HL-60 (cell line): Measurements from ENCODE around the gene FMNL2.

Source experiments
- DNase-seq, 2 experiments: peaks; one replicate each; pipeline ENCODE4 v3.0.0-alpha.2; 2010 to 2020; ENCODE audit warnings: low read depth in 1 of 2, low spot score in 1 of 2
- H3K27ac ChIP-seq: fragments of 250-450 bp; sonication (Bioruptor Pico); replicated peaks from 2 replicates; pipeline ENCODE4 v1.5.1; 2020; ENCODE audit warnings: mild to moderate bottlenecking, moderate library complexity
- H3K27me3 ChIP-seq: fragments of 250-450 bp; sonication (Bioruptor Pico); 2 replicates; pipeline ENCODE4 v1.5.1; 2021; ENCODE audit warnings: mild to moderate bottlenecking, moderate library complexity; ENCODE audit not compliant: insufficient read depth, poor library complexity, severe bottlenecking
- H3K4me3 ChIP-seq: replicated peaks from 2 replicates; pipeline ENCODE4 v1.5.1; 2011; ENCODE audit warnings: mild to moderate bottlenecking, control low read depth, low read length; ENCODE audit not compliant: insufficient read depth
- GABPA ChIP-seq: IDR thresholded peaks from 2 replicates; pipeline ENCODE4 v1.6.1; 2012; ENCODE audit warnings: low read depth
- POLR2AphosphoS5 ChIP-seq: IDR thresholded peaks from 2 replicates; pipeline ENCODE4 v1.6.1; 2012; ENCODE audit warnings: low read depth
- SPI1 ChIP-seq: IDR thresholded peaks from 2 replicates; pipeline ENCODE4 v1.6.1; 2012; ENCODE audit warnings: low read depth, mild to moderate bottlenecking, borderline replicate concordance
- TF ChIP-seq, protein P1 (sequence below): IDR thresholded peaks from 2 replicates; pipeline ENCODE4 v1.6.1; 2012; ENCODE audit warnings: low read depth; ENCODE audit not compliant: insufficient replicate concordance
- TF ChIP-seq, protein P2 (sequence below): IDR thresholded peaks from one replicate; pipeline ENCODE4 v1.5.1; 2011; ENCODE audit warnings: low read length, control low read depth, inconsistent platforms; ENCODE audit not compliant: insufficient read depth

Gene FMNL2

GRCh38 chr2:152594792-152595191, 259.8 kb downstream of the FMNL2 start:
- Histone ChIP-seq H3K27ac (no peak overlapping the region; the same call in 1 of the 2 replicates), H3K4me3 (no peak overlapping the region), H3K27me3 (no peaks in the 10 kb centered on the region)
- no peak for DNase-seq
- TF ChIP-seq SPI1, result no peak
- no peak for TF ChIP-seq GABPA
- TF ChIP-seq, protein P1, sequence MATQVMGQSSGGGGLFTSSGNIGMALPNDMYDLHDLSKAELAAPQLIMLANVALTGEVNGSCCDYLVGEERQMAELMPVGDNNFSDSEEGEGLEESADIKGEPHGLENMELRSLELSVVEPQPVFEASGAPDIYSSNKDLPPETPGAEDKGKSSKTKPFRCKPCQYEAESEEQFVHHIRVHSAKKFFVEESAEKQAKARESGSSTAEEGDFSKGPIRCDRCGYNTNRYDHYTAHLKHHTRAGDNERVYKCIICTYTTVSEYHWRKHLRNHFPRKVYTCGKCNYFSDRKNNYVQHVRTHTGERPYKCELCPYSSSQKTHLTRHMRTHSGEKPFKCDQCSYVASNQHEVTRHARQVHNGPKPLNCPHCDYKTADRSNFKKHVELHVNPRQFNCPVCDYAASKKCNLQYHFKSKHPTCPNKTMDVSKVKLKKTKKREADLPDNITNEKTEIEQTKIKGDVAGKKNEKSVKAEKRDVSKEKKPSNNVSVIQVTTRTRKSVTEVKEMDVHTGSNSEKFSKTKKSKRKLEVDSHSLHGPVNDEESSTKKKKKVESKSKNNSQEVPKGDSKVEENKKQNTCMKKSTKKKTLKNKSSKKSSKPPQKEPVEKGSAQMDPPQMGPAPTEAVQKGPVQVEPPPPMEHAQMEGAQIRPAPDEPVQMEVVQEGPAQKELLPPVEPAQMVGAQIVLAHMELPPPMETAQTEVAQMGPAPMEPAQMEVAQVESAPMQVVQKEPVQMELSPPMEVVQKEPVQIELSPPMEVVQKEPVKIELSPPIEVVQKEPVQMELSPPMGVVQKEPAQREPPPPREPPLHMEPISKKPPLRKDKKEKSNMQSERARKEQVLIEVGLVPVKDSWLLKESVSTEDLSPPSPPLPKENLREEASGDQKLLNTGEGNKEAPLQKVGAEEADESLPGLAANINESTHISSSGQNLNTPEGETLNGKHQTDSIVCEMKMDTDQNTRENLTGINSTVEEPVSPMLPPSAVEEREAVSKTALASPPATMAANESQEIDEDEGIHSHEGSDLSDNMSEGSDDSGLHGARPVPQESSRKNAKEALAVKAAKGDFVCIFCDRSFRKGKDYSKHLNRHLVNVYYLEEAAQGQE, result no peak
- TF ChIP-seq, protein P2, sequence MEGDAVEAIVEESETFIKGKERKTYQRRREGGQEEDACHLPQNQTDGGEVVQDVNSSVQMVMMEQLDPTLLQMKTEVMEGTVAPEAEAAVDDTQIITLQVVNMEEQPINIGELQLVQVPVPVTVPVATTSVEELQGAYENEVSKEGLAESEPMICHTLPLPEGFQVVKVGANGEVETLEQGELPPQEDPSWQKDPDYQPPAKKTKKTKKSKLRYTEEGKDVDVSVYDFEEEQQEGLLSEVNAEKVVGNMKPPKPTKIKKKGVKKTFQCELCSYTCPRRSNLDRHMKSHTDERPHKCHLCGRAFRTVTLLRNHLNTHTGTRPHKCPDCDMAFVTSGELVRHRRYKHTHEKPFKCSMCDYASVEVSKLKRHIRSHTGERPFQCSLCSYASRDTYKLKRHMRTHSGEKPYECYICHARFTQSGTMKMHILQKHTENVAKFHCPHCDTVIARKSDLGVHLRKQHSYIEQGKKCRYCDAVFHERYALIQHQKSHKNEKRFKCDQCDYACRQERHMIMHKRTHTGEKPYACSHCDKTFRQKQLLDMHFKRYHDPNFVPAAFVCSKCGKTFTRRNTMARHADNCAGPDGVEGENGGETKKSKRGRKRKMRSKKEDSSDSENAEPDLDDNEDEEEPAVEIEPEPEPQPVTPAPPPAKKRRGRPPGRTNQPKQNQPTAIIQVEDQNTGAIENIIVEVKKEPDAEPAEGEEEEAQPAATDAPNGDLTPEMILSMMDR, result no peak
- TF ChIP-seq POLR2AphosphoS5, result no peak

DNA sequence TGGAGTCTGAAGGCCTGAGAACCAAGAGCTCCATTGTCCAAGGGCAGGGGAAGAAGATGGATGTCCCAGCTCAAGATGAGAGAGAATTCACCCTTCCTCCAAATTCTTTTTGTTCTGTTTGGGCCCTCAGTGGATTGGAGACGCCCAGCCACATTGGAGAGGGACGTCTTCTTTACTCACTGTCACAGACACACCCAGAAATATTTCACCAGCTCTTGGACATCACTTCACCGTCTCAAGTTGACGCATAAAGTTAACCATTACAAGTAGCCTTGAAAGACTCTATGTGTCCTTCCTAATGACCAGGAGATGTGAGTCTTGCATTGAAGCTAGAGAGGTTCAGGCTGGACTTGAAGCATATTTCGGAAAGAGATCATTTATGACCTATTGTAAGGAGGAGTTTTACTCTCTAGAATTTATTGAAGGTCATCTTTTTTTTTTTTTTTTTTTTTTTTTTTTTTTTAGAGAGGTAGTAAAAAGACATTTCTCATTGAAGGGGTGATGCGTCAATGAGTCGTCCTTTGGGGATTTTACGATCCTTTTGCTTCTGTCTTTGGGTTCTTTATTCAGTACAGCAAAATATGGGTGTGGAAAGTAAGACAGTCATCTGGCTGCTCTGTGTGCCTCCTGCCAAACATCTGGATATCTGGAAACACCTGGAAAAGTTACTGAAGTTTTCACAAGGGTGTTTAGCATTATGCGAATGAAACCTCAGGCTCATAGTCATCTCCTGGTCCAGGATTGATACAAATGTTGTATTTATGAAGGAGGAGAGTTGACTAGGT, 264.2 kb downstream of the FMNL2 start:
- Histone ChIP-seq H3K4me3 (no peak overlapping the region), H3K27ac (no peak overlapping the region), H3K27me3 (no peaks in the 10 kb centered on the region)
- TF ChIP-seq SPI1 (no peak), GABPA (no peak)
- TF ChIP-seq, protein P1, result no peak
- TF ChIP-seq, protein P2, result no peak
- DNase-seq, result no peak

GRCh38 chr2:152600051-152600657, 265.2 kb downstream of the FMNL2 start:
- TF ChIP-seq, protein P2, result no peak
- TF ChIP-seq POLR2AphosphoS5, result no peak
- Histone ChIP-seq H3K27me3 (no peaks in the 10 kb centered on the region), H3K27ac (no peak overlapping the region), H3K4me3 (no peak overlapping the region)
- DNase-seq, result no peak

DNA sequence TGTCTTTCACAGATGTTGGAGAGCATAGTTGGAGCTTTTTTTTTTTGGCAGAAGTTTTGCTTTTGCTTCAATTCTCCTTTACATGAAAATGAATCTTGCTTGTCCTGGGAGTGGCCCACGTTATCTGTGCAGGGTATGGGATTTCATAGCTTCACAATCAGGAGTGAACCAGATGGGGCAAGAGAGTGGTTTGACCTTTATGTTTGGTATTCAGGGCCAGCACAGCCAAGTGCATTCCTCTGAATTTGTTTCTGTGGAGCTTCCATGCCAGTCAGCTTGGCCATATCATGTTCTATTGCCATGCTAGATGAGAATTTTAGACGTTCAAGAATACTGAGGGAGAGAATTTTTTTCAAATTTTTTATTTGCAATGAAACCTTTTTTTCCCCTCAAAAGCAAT, 265.7 kb downstream of the FMNL2 start:
- H3K27ac ChIP-seq, result no peak overlapping the region
- H3K4me3 ChIP-seq, result no peak overlapping the region
- no peaks in the 10 kb centered on the region for H3K27me3 ChIP-seq
- TF ChIP-seq POLR2AphosphoS5 (no peak), GABPA (no peak), SPI1 (no peak)
- TF ChIP-seq, protein P1, result no peak
- TF ChIP-seq, protein P2, result no peak
- no peak for DNase-seq
